Activated T-cell treated with anti-CD3 and anti-CD28 coated beads for 4 hours (primary cell): ENCODE data around the gene KLHL29.

Experiments
- DNase-seq: peaks from one replicate; pipeline ENCODE4 v3.0.0-alpha.2; 2020

KLHL29 gene

GRCh38 chr2:23499439-23499838 lies 114.5 kb downstream of the KLHL29 start:
- no peak for DNase-seq

GRCh38 chr2:23500836-23501235 lies 115.9 kb downstream of the KLHL29 start:
- no peak for DNase-seq

GRCh38 chr2:23502096-23502495 lies 117.1 kb downstream of the KLHL29 start:
- no peak for DNase-seq

- no peak for DNase-seq
Measured at GRCh38 chr2:23503097-23503496, 118.1 kb downstream of the KLHL29 start.

- DNase-seq = no peak
Measured at GRCh38 chr2:23503682-23504081, 118.7 kb downstream of the KLHL29 start.

GRCh38 chr2:23504591-23504990 lies 119.6 kb downstream of the KLHL29 start:
- no peak for DNase-seq

GRCh38 chr2:23505218-23505983 lies 120.4 kb downstream of the KLHL29 start:
- DNase-seq = no peak

- no peak for DNase-seq
Measured at GRCh38 chr2:23505984-23506380, 121.0 kb downstream of the KLHL29 start.

- DNase-seq = no peak
Measured at GRCh38 chr2:23506531-23507266, 121.7 kb downstream of the KLHL29 start.

GRCh38 chr2:23507267-23508065 lies 122.5 kb downstream of the KLHL29 start:
- no peak for DNase-seq

GRCh38 chr2:23508066-23508390 lies 123.0 kb downstream of the KLHL29 start:
- DNase-seq = no peak

- no peak for DNase-seq
Measured at GRCh38 chr2:23509103-23509502, 124.1 kb downstream of the KLHL29 start.

GRCh38 chr2:23509596-23510292 lies 124.8 kb downstream of the KLHL29 start:
- DNase-seq = no peak

- no peak for DNase-seq
Measured at GRCh38 chr2:23510471-23510870, 125.5 kb downstream of the KLHL29 start.

- DNase-seq = no peak
Measured at GRCh38 chr2:23512778-23513177, 127.8 kb downstream of the KLHL29 start.

- DNase-seq = no peak
Measured at GRCh38 chr2:23513245-23513871, 128.4 kb downstream of the KLHL29 start.

GRCh38 chr2:23513872-23514793 lies 129.2 kb downstream of the KLHL29 start:
- no peak for DNase-seq

GRCh38 chr2:23516520-23517256 lies 131.7 kb downstream of the KLHL29 start:
- no peak for DNase-seq

GRCh38 chr2:23518481-23519333 lies 133.7 kb downstream of the KLHL29 start:
- no peak for DNase-seq

- DNase-seq = no peak
Measured at GRCh38 chr2:23519334-23519651, 134.3 kb downstream of the KLHL29 start.
